ENCODE measurements around the gene GNAQ.

GNAQ gene

DNA sequence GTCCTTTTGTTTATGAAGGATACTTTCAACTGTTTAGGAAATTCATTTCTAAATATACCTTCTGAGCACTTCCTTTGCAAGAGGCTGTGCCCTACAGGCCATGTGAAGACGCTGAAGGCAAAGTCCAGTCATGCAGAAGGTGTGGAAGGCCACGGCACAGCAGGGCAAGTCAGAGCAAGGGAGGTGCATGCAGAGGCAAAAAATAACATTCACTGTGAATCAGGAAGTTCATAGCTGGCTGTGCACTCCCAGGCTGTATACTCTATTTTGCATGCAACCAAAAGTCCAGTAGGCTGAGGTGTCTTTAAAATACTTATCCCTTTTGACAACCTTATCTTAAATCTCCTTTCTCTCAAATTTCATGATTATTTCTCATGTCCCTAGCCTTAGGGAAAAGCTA, 50.3 kb downstream of the GNAQ start:
- CTCF ChIA-PET, result interaction anchor here (0.8 to 12.2 kb wide), 5 partner anchors 16 to 115 kb away, joined by 3 to 135 read pairs (median 4); no protein-coding TSS in a partner anchor
- peak in 2 of 3 donors; percentile 50 to 66 for DNase-seq
- peak overlapping the region in 1 of 2 experiments; percentile 73 for H3K27ac ChIP-seq (ENCODE audit: insufficient read depth in 1 of 2, low read depth in 1 of 2, low read length in 2 of 2, poor library complexity in 1 of 2, severe bottlenecking in 2 of 2)

DNA sequence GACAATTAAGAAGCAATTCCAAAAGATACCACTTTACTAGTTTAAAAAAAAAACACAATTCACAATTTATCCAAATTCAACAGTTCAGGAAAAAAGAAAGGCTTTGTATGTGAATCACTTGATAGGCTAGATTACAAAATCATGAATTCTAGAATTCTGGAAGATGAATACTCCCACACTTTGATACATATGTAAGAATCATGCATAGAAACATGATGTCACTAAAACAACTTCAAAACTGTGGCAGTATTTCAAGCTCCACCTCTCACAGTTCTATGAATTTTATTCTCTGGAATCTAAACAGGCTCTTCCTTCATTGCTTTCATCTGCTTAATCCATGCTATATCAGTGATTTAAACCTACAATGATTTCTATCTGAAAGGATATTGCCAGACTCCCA, 51.0 kb downstream of the GNAQ start:
- Histone ChIP-seq H3K4me1 (ENCODE audit: control extremely low read depth in 1 of 4, control insufficient read depth in 4 of 4, insufficient read depth in 4 of 4, low read length in 3 of 4) (peaks cover 36 to 80% (median 63%) of the 10 kb centered on the region in 4 experiments), H3K27me3 (replicated peaks in 2 of 5; ENCODE audit: control insufficient read depth in 4 of 5, insufficient read depth in 5 of 5, low read length in 4 of 5) (no peaks in the 10 kb centered on the region)
- POLR2A ChIA-PET, result interaction anchor here (1.1 kb wide), 1 partner anchor 16 kb away, joined by 5 read pairs; no protein-coding TSS in a partner anchor

More for the DNA sequence above, 50.3 kb downstream of the GNAQ start:
- POLR2A ChIA-PET, result interaction anchor here (0.6 to 1.1 kb wide), 2 partner anchors 15 to 214 kb away, joined by 3 to 5 read pairs; no protein-coding TSS in a partner anchor
- 0% methylated on average over 2 of the region's 2 CpGs for WGBS (ENCODE audit: insufficient coverage)
- Histone ChIP-seq H3K4me3 (ENCODE audit: control insufficient read depth in 1 of 7, extremely low read depth in 1 of 7, insufficient read depth in 4 of 7, low read depth in 2 of 7, low read length in 6 of 7) (peak overlapping the region in 3 of 7 experiments; percentile 3 to 8 (median 5)), H3K4me1 (ENCODE audit: control extremely low read depth in 1 of 4, control insufficient read depth in 4 of 4, insufficient read depth in 4 of 4, low read length in 3 of 4) (peaks cover 36 to 79% (median 61%) of the 10 kb centered on the region in 4 experiments), H3K36me3 (ENCODE audit: control insufficient read depth in 4 of 4, insufficient read depth in 4 of 4, low read length in 3 of 4) (peaks cover 0 to 15% (median 0%) of the 10 kb centered on the region in 4 experiments), H3K27me3 (replicated peaks in 2 of 5; ENCODE audit: control insufficient read depth in 4 of 5, insufficient read depth in 5 of 5, low read length in 4 of 5) (no peaks in the 10 kb centered on the region), H3K9me3 (ENCODE audit: control extremely low read depth in 1 of 5, control insufficient read depth in 4 of 5, insufficient read depth in 2 of 5, low read depth in 1 of 5, low read length in 4 of 5) (no peaks in the 10 kb centered on the region)

DNA sequence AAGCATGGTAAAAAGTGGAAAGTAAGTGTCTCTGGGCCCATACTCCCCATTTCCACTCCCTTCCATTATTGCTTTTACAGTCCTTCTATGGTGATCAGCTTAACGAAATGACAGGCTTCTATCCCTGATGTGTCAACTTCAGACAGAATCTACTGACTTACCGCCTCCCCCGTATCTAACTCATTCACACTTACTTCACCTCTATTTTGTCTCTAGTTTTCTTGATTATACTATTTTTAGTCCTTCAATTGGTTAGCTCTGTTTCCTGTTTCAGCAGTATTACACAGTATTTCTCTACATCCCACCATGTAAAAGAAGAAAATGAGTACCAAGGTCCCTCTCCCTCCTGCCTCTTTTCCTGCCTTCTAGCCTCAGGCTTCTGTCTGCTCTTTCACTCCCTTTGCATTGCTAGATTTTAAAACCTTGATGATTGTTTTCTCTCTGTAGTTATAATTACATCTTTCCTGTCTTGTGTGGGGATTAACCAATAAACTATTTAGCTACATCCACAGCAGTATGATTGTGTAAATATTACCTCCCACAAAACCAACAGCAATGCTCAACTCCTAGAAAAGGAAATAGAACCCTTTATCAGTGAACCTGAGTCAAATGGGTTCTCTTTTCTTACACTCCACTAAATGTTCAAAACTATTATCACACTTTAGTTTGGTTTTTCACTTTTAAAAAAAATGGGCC, 53.4 kb downstream of the GNAQ start:
- Histone ChIP-seq H3K4me1 (ENCODE audit: control extremely low read depth in 1 of 4, control insufficient read depth in 4 of 4, insufficient read depth in 4 of 4, low read length in 3 of 4) (peaks cover 32 to 86% (median 61%) of the 10 kb centered on the region in 4 experiments), H3K27me3 (replicated peaks in 2 of 5; ENCODE audit: control insufficient read depth in 4 of 5, insufficient read depth in 5 of 5, low read length in 4 of 5) (no peaks in the 10 kb centered on the region), H3K4me3 (ENCODE audit: control insufficient read depth in 1 of 7, extremely low read depth in 1 of 7, insufficient read depth in 4 of 7, low read depth in 2 of 7, low read length in 6 of 7) (peak overlapping the region in 4 of 7 experiments; percentile 27 to 57 (median 42)), H3K27ac (ENCODE audit: insufficient read depth in 1 of 2, low read depth in 1 of 2, low read length in 2 of 2, poor library complexity in 1 of 2, severe bottlenecking in 2 of 2) (peak overlapping the region in 1 of 2 experiments; percentile 67), H3K36me3 (ENCODE audit: control insufficient read depth in 4 of 4, insufficient read depth in 4 of 4, low read length in 3 of 4) (peaks cover 0 to 10% (median 0%) of the 10 kb centered on the region in 4 experiments), H3K9me3 (ENCODE audit: control extremely low read depth in 1 of 5, control insufficient read depth in 4 of 5, insufficient read depth in 2 of 5, low read depth in 1 of 5, low read length in 4 of 5) (no peaks in the 10 kb centered on the region)
- POLR2A ChIA-PET, result interaction anchor here (0.6 kb wide), 1 partner anchor 29 kb away, joined by 3 read pairs; no protein-coding TSS in a partner anchor
- DNase-seq, result peak in 1 of 3 donors; percentile 32
- WGBS (ENCODE audit: insufficient coverage), result 5% methylated on average over 3 of the region's 3 CpGs
- CTCF ChIA-PET, result interaction anchor here (0.8 to 12.2 kb wide), 11 partner anchors 19 to 141 kb away, joined by 3 to 135 read pairs (median 8); no protein-coding TSS in a partner anchor

More for the DNA sequence above, 51.0 kb downstream of the GNAQ start:
- Histone ChIP-seq H3K4me3 (ENCODE audit: control insufficient read depth in 1 of 7, extremely low read depth in 1 of 7, insufficient read depth in 4 of 7, low read depth in 2 of 7, low read length in 6 of 7) (peak overlapping the region in 2 of 7 experiments; percentile 0 to 1), H3K27ac (ENCODE audit: insufficient read depth in 1 of 2, low read depth in 1 of 2, low read length in 2 of 2, poor library complexity in 1 of 2, severe bottlenecking in 2 of 2) (peak overlapping the region in 1 of 2 experiments; percentile 73), H3K9me3 (ENCODE audit: control extremely low read depth in 1 of 5, control insufficient read depth in 4 of 5, insufficient read depth in 2 of 5, low read depth in 1 of 5, low read length in 4 of 5) (no peaks in the 10 kb centered on the region), H3K36me3 (ENCODE audit: control insufficient read depth in 4 of 4, insufficient read depth in 4 of 4, low read length in 3 of 4) (peaks cover 0 to 15% (median 0%) of the 10 kb centered on the region in 4 experiments)
- DNase-seq, result no peak
- CTCF ChIA-PET, result interaction anchor here (1.2 to 12.2 kb wide), 6 partner anchors 17 to 54 kb away, joined by 3 to 135 read pairs (median 4); no protein-coding TSS in a partner anchor

DNA sequence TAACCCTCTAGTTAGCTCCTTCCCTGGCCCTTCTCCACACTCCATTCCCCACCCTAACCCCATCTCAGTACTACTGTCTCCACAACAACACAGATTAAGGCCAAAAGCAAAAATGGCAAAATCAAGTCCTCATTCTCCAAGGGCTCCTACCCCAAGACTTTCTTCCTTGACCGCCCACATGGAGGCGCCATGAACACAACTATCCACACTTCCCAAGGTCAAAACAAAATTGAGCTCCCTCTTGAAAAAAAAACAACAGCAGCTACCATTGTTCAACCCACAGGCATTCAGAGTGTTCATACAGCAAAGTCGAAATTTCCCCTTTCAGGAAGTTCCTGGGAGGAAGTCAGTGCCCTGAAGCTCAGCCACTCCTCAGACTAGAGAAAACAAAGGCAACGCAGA, 54.4 kb downstream of the GNAQ start:
- peak overlapping the region in 1 of 2 experiments; percentile 67 for H3K27ac ChIP-seq (ENCODE audit: insufficient read depth in 1 of 2, low read depth in 1 of 2, low read length in 2 of 2, poor library complexity in 1 of 2, severe bottlenecking in 2 of 2)
- 0% methylated on average over 4 of the region's 4 CpGs for WGBS (ENCODE audit: insufficient coverage)
- no peaks in the 10 kb centered on the region for H3K9me3 ChIP-seq (ENCODE audit: control extremely low read depth in 1 of 5, control insufficient read depth in 4 of 5, insufficient read depth in 2 of 5, low read depth in 1 of 5, low read length in 4 of 5)
- CTCF ChIA-PET, result interaction anchor here (0.7 to 12.2 kb wide), 24 partner anchors 10 to 158 kb away, joined by 3 to 135 read pairs (median 5); no protein-coding TSS in a partner anchor
- H3K4me1 ChIP-seq (ENCODE audit: control extremely low read depth in 1 of 4, control insufficient read depth in 4 of 4, insufficient read depth in 4 of 4, low read length in 3 of 4), result peaks cover 23 to 77% (median 54%) of the 10 kb centered on the region in 4 experiments
- POLR2A ChIA-PET, result interaction anchor here (0.6 to 1.3 kb wide), 2 partner anchors 55 to 169 kb away, joined by 3 to 4 read pairs; no protein-coding TSS in a partner anchor
- H3K4me3 ChIP-seq (ENCODE audit: control insufficient read depth in 1 of 7, extremely low read depth in 1 of 7, insufficient read depth in 4 of 7, low read depth in 2 of 7, low read length in 6 of 7), result peak overlapping the region in 5 of 7 experiments; percentile 11 to 57 (median 43)
- H3K27me3 ChIP-seq (replicated peaks in 2 of 5; ENCODE audit: control insufficient read depth in 4 of 5, insufficient read depth in 5 of 5, low read length in 4 of 5), result no peaks in the 10 kb centered on the region
- H3K36me3 ChIP-seq (ENCODE audit: control insufficient read depth in 4 of 4, insufficient read depth in 4 of 4, low read length in 3 of 4), result peaks cover 0 to 9% (median 2%) of the 10 kb centered on the region in 4 experiments
- DNase-seq, result peak; percentile 83 to 86 (median 85)

DNA sequence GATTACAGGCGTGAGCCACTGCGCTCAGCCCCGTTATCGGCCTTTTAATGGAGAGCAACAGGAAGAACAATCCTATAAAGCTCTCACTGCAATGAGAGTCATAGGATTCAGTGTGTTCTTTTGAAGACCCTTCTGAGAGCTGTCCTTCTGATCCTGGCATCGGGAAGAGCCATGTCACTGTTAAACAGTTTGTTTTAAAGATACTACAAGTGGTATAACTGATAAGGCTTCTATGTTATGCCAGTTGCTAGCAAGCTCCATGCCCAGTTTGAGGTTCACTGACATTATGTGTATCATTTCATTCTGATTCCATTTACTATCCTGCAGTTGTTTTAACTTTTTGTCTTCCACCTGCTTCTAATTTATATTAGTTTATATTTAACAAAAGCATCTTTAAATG, 55.8 kb downstream of the GNAQ start:
- Histone ChIP-seq H3K27me3 (replicated peaks in 2 of 5; ENCODE audit: control insufficient read depth in 4 of 5, insufficient read depth in 5 of 5, low read length in 4 of 5) (no peaks in the 10 kb centered on the region), H3K4me1 (ENCODE audit: control extremely low read depth in 1 of 4, control insufficient read depth in 4 of 4, insufficient read depth in 4 of 4, low read length in 3 of 4) (peaks cover 14 to 63% (median 42%) of the 10 kb centered on the region in 4 experiments), H3K4me3 (ENCODE audit: control insufficient read depth in 1 of 7, extremely low read depth in 1 of 7, insufficient read depth in 4 of 7, low read depth in 2 of 7, low read length in 6 of 7) (no peak overlapping the region), H3K27ac (ENCODE audit: insufficient read depth in 1 of 2, low read depth in 1 of 2, low read length in 2 of 2, poor library complexity in 1 of 2, severe bottlenecking in 2 of 2) (peak overlapping the region; percentile 6 to 61), H3K36me3 (ENCODE audit: control insufficient read depth in 4 of 4, insufficient read depth in 4 of 4, low read length in 3 of 4) (peaks cover 0 to 12% (median 2%) of the 10 kb centered on the region in 4 experiments), H3K9me3 (ENCODE audit: control extremely low read depth in 1 of 5, control insufficient read depth in 4 of 5, insufficient read depth in 2 of 5, low read depth in 1 of 5, low read length in 4 of 5) (no peaks in the 10 kb centered on the region)
- CTCF ChIA-PET, result interaction anchor here (0.8 to 12.2 kb wide), 21 partner anchors 9 to 144 kb away, joined by 3 to 135 read pairs (median 5); no protein-coding TSS in a partner anchor
- peak in 2 of 3 donors; percentile 37 to 62 for DNase-seq
- WGBS (ENCODE audit: insufficient coverage), result 92% methylated on average over 5 of the region's 5 CpGs
- POLR2A ChIA-PET, result interaction anchor here (0.7 to 1.2 kb wide), 2 partner anchors 10 to 56 kb away, joined by 3 read pairs; partner anchors contain the start of gene GNAQ

DNA sequence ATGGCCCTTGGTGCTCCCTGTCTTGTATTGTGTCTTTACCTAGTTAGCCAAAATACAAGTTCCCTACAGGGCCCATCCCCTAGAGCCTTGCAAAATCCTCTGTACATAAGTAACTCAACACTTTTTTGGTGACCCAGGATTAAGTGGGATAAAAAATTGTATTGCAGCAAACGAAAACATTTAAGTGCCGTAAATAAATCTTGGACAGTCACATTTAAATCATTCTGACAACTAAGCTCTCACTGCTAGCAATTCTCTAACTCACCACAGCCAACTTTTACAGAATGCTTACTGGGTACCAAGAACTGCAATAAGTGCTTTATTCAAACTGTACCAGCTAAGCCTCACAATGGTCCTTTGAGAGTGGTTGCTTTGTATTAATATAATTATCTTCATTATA, 56.6 kb downstream of the GNAQ start:
- Histone ChIP-seq H3K27ac (ENCODE audit: insufficient read depth in 1 of 2, low read depth in 1 of 2, low read length in 2 of 2, poor library complexity in 1 of 2, severe bottlenecking in 2 of 2) (no peak overlapping the region), H3K4me1 (ENCODE audit: control extremely low read depth in 1 of 4, control insufficient read depth in 4 of 4, insufficient read depth in 4 of 4, low read length in 3 of 4) (peaks cover 11 to 56% (median 37%) of the 10 kb centered on the region in 4 experiments), H3K27me3 (replicated peaks in 2 of 5; ENCODE audit: control insufficient read depth in 4 of 5, insufficient read depth in 5 of 5, low read length in 4 of 5) (no peaks in the 10 kb centered on the region), H3K4me3 (ENCODE audit: control insufficient read depth in 1 of 7, extremely low read depth in 1 of 7, insufficient read depth in 4 of 7, low read depth in 2 of 7, low read length in 6 of 7) (no peak overlapping the region), H3K36me3 (ENCODE audit: control insufficient read depth in 4 of 4, insufficient read depth in 4 of 4, low read length in 3 of 4) (peaks cover 0 to 10% (median 2%) of the 10 kb centered on the region in 4 experiments), H3K9me3 (ENCODE audit: control extremely low read depth in 1 of 5, control insufficient read depth in 4 of 5, insufficient read depth in 2 of 5, low read depth in 1 of 5, low read length in 4 of 5) (no peaks in the 10 kb centered on the region)
- WGBS (ENCODE audit: insufficient coverage), result no CpG with 5 or more reads among the region's 2 CpGs
- ChIA-PET CTCF (interaction anchor here (0.8 to 12.2 kb wide), 15 partner anchors 12 to 145 kb away, joined by 3 to 135 read pairs (median 4); no protein-coding TSS in a partner anchor), POLR2A (interaction anchor here (0.7 to 1.2 kb wide), 2 partner anchors 11 to 57 kb away, joined by 3 read pairs; partner anchors contain the start of gene GNAQ)
- peak in 2 of 3 donors; percentile 52 to 69 for DNase-seq

Data from common myeloid progenitor, CD34-positive (primary cell).